HG03558 (cell line): ENCODE measurements around the gene UFL1.

Experiments used
- ATAC-seq: cut with Tn5 transposase; IDR thresholded peaks from one replicate; pipeline ENCODE4 v1.9.1; 2021; ENCODE audit warnings: moderate number of reproducible peaks; ENCODE audit not compliant: unreplicated experiment; ENCODE audit errors: extremely low read depth

The UFL1 gene

DNA sequence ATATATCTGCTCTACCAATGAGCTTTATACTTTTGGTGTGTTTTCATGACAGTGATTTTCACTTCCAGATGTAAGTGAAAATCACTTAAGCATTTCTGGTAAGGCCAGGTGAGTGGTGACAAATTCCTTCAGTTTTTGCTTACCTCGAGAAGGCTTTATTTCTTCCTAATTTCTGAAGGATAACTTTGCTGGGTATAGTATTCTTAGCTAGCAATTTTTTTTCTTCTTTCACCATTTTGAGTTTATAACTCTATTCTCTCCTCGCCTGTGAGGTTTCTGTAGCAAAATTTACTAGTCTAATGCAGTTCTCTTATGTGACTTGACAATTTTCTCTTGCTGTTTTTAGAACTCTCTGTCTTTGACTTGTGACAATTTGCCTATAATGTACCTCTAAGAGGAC lies 48.4 kb downstream of the UFL1 start:
- no peak for ATAC-seq

- ATAC-seq, result no peak
Observed at GRCh38 chr6:96571551-96571950, 49.9 kb downstream of the UFL1 start.

DNA sequence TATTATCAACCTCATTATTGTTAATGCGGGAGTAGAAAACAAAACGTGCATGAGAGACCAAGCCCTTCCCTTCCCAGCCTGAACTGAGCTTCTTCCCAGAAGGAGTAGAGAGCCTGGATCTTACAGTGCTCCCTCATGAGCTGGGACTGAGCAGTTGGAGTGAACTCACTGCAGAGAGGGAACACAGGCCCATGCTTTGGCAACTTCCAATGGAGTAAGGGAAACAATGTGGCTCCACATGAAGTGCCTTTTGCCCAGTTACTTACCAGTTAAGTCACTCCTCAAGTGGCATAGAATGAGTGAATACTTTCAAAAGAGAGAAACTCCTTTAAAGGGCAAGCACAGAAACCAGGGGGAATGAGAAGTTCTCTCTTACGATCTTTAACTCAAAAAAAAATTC lies 53.8 kb downstream of the UFL1 start:
- no peak for ATAC-seq

GRCh38 chr6:96576221-96576620 lies 54.6 kb downstream of the UFL1 start:
- no peak for ATAC-seq

GRCh38 chr6:96582021-96582420 lies 60.4 kb downstream of the UFL1 start:
- no peak for ATAC-seq

DNA sequence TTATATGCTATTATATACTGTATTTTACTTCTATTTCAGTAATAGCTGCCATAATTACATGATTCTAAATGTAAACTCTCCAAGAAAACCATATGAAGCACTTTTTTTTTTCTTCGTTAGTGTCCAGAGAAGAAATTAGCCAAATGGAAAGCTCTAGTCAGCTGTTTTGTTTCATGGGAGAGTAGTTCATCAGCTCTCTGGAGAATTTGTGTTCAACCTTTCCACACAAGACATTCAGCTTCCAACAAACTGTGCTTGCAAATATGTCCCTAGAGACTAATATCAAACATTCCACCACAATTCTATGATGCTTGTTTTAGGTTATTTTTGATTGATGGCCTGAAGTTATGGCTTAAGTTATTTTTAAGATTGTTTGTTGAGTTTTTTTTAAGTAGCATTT lies 60.8 kb downstream of the UFL1 start:
- ATAC-seq, result no peak

DNA sequence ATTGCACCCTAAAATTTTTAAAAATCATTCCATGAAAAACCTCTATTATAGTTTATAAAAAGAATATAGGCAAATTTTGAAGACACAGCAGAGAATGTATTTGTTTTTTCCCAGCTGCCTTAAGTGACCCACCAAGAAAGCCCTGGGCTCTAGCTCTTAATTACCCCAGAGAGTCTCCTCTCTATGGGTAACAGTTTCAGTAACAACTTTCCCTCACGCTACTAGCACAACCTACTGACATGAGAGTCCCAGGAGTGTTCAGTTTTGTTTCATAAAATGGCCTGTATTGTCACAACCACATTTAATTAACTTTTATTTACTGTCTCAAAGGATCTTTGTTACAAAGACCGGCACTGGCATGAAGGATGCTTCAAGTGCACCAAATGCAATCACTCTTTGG lies 82.8 kb downstream of the UFL1 start:
- ATAC-seq, result no peak
